ENCODE measurements around the gene HOXD3.
A peak's percentile ranks its signal among the peaks of the same experiment; 100 is the strongest.

HOXD3 gene

DNA sequence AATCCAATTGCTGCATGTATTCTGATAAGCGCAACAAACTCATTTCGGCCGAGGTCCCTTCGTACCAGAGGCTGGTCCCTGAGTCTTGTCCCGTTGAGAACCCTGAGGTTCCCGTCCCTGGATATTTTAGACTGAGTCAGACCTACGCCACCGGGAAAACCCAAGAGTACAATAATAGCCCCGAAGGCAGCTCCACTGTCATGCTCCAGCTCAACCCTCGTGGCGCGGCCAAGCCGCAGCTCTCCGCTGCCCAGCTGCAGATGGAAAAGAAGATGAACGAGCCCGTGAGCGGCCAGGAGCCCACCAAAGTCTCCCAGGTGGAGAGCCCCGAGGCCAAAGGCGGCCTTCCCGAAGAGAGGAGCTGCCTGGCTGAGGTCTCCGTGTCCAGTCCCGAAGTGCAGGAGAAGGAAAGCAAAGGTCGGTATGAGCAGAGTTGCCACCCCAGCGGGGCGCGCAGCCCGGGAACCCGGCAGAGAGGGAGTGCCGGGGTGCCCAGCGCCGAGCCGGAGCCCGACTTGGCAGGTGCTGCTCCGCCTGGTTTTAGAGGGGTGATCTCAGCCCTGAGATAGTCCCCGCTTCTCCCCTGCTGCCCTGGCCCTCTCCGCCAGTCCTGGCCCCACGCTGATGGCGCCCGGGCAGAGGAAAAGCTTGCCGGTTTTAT, 39.8 kb upstream of the HOXD3 start:
- TF ChIP-seq, protein P1, sequence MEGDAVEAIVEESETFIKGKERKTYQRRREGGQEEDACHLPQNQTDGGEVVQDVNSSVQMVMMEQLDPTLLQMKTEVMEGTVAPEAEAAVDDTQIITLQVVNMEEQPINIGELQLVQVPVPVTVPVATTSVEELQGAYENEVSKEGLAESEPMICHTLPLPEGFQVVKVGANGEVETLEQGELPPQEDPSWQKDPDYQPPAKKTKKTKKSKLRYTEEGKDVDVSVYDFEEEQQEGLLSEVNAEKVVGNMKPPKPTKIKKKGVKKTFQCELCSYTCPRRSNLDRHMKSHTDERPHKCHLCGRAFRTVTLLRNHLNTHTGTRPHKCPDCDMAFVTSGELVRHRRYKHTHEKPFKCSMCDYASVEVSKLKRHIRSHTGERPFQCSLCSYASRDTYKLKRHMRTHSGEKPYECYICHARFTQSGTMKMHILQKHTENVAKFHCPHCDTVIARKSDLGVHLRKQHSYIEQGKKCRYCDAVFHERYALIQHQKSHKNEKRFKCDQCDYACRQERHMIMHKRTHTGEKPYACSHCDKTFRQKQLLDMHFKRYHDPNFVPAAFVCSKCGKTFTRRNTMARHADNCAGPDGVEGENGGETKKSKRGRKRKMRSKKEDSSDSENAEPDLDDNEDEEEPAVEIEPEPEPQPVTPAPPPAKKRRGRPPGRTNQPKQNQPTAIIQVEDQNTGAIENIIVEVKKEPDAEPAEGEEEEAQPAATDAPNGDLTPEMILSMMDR (IDR thresholded peaks at IDR 0.05; ENCODE audit: extremely low read depth, insufficient read depth, missing control alignments): no peak
- DNase-seq (ENCODE audit: low spot score): no peak
- in situ Hi-C loops (cut with MboI; ENCODE audit: low pct_unique_long_range_greater_than_20kb, low sequenced_read_pairs, unreplicated experiment): loop anchor here (25.0 kb wide), 1 partner anchor 755 kb away; no protein-coding TSS in a partner anchor

DNA sequence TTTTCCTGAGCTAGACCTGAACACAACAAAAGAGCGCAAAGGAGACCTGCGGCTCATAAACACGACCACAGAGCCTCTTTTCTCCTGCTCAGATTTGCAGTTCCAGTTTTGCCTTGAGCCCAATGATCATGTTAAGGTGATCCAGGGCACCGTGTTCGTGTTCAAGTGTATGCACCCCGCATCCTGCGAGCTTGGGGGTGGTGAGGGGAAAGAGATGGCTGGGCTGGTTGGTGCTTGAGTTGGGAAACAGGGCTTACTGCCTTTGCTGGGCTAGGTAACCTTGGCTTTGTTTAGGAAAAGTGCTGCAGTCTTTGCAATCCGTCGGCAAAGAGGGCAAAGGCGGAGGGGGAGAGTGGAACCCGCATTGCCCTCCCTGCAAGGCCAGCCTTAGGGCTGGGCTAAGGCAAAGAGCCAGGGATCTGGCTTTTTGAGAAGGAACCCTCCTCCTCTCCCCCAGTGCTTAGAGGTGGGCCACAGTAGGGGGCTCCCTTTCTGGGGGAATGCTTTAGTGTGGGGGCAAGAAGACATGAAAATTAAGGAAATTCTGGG, 39.2 kb upstream of the HOXD3 start:
- in situ Hi-C loops (cut with MboI; ENCODE audit: low pct_unique_long_range_greater_than_20kb, low sequenced_read_pairs, unreplicated experiment): loop anchor here (25.0 kb wide), 1 partner anchor 756 kb away; no protein-coding TSS in a partner anchor
- no peak for DNase-seq (ENCODE audit: low spot score)
- TF ChIP-seq, protein P1 (IDR thresholded peaks at IDR 0.05; ENCODE audit: extremely low read depth, insufficient read depth, missing control alignments): no peak

DNA sequence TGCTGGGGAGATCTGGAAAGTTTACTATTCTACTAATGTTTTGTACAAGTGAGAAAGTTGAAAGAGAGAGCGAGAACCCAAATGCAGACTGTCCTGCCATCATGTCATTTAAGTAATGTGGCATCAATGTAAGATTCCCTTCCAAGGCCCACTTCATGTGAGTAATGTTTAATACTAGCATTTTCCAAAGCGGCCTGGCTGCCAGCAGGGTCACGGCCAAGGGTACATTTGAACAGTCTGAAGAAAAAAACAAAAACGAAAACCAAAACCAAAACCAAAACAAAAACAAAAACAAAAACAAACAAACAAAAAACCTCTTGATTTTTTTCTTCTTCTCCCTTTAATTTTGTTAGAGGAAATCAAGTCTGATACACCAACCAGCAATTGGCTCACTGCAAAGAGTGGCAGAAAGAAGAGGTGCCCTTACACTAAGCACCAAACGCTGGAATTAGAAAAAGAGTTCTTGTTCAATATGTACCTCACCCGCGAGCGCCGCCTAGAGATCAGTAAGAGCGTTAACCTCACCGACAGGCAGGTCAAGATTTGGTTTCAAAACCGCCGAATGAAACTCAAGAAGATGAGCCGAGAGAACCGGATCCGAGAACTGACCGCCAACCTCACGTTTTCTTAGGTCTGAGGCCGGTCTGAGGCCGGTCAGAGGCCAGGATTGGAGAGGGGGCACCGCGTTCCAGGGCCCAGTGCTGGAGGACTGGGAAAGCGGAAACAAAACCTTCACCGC, 38.3 kb upstream of the HOXD3 start:
- DNase-seq (ENCODE audit: low spot score): no peak
- in situ Hi-C loops (cut with MboI; ENCODE audit: low pct_unique_long_range_greater_than_20kb, low sequenced_read_pairs, unreplicated experiment): loop anchor here (25.0 kb wide), 1 partner anchor 756 kb away; no protein-coding TSS in a partner anchor
- TF ChIP-seq, protein P1 (IDR thresholded peaks at IDR 0.05; ENCODE audit: extremely low read depth, insufficient read depth, missing control alignments): peak; percentile 55

DNA sequence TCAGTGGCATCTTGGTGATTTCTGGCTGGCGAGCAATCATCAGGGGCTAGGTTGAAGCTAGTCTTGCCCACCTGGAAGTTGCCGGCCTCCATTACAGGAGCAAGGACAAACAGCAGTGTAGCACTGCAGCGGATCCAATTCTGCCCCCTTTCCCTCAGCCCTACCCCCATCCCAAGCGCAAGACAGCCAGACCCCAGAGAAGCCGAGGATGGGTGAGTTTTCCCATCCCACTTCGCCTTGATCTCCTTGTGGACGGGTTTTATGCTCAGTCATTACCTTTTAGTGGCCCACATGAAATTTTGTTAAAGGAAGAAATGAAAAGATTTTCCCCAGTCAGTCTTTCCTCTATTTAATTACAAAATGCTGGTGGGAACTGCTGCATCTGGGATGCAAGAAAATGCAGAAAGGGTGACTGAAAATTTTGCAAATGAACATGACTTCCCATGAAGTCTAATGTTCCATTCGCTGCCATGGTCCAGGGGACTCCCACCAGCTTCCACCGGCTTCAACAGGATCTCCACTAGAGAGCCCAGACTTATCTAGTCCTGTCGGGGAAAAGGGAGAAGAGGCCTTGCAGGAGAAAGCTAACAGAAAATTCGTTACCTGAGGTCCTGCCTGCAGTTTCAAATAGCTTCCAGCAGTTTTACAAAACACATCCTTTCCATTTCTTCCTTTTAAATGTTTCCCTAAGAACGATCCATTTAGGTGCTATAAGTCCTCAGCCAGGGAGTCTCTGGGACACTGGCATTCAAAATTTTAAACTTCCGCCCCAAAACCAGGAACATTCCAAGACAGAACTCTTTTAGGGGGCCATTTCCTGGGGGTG, 36.5 kb upstream of the HOXD3 start:
- no peak for DNase-seq (ENCODE audit: low spot score)
- TF ChIP-seq, protein P1 (IDR thresholded peaks at IDR 0.05; ENCODE audit: extremely low read depth, insufficient read depth, missing control alignments): no peak
- in situ Hi-C loops (cut with MboI; ENCODE audit: low pct_unique_long_range_greater_than_20kb, low sequenced_read_pairs, unreplicated experiment): loop anchor here (10.0 to 25.0 kb wide), 2 partner anchors 758 to 1034 kb away; no protein-coding TSS in a partner anchor

DNA sequence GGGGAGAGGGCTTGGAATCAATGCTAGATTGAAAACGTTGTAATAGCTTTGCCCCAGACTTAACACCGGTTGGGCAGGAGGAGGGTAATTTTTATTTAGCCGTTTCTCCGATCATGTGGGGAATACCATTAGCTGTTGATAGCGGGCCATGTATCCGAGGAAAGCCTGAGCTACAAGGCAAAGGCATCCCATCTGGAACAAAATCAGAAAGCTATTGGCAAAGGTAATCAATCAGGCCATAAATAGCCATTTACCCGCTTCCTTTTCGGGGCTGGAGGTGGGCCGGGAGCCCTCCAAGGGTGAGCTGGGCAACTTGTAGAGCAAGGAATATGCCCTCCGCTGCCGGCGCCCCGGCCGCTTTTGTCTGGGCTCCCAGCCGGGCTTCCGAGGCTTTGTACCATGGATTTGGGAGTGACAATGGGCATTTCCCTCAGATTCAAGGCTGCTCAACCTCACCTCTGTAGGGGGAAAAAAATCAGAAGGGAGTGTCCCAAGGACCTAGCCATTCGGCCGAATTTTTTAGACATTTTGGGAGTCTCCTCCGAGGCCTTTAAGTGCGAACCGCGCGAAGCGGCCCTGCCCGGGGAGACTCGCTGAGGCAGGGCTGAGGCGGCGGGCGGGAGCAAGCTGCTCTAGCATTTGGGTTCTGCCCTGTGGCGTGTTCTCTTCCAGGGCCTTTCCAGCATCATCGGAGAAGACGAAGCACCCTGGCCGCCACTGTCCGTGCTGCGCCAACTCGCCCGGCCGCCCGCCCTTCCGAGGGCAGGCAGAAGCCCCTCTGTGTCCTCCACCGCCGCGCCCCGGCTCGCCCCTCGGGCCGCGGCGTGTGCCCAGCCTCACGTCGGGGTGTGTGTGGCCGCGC, 35.7 kb upstream of the HOXD3 start:
- TF ChIP-seq, protein P1 (IDR thresholded peaks at IDR 0.05; ENCODE audit: extremely low read depth, insufficient read depth, missing control alignments): no peak
- in situ Hi-C loops (cut with MboI; ENCODE audit: low pct_unique_long_range_greater_than_20kb, low sequenced_read_pairs, unreplicated experiment): loop anchor here (10.0 to 25.0 kb wide), 2 partner anchors 759 to 1033 kb away; no protein-coding TSS in a partner anchor
- no peak for DNase-seq (ENCODE audit: low spot score)

Measured in GM13977 (cell line).